Neural cell (in vitro differentiated cells): Measurements from ENCODE around the gene WWC2. TPM values are rescaled to one million over a fixed set of nuclear protein-coding genes. Genes with fewer than 3 reads are reported as not detected.

Source experiments
- H2AFZ ChIP-seq: fragments of 200-600, 300-800 bp; sonication (generic), shearing (Covaris generic); 2 replicates; pipeline ENCODE4 v1.6.0; 2014; ENCODE audit warnings: low read depth, mild to moderate bottlenecking, antibody characterized with exemption, low read length, moderate library complexity
- H3F3A ChIP-seq: fragments of 200-600 bp; shearing (Covaris generic); 2 replicates; pipeline ENCODE4 v1.6.1; 2016; ENCODE audit warnings: mild to moderate bottlenecking, moderate library complexity, mixed read lengths, antibody characterized with exemption, low read length; ENCODE audit not compliant: insufficient read depth, poor library complexity, severe bottlenecking
- H3K27ac ChIP-seq: fragments of 200-600, 300-800 bp; sonication (generic), shearing (Covaris generic); 2 replicates; pipeline ENCODE4 v1.5.1; 2014; ENCODE audit warnings: mild to moderate bottlenecking, low read length, moderate library complexity
- H3K27me3 ChIP-seq: fragments of 300-800, 200-600 bp; sonication (generic), shearing (Covaris generic); 2 replicates; pipeline ENCODE4 v1.6.0; 2014; ENCODE audit warnings: mild to moderate bottlenecking, low read depth, low read length, moderate library complexity; ENCODE audit not compliant: insufficient read depth
- H3K36me3 ChIP-seq: fragments of 300-800, 200-600 bp; sonication (generic), shearing (Covaris generic); 2 replicates; pipeline ENCODE4 v1.5.1; 2014; ENCODE audit warnings: mild to moderate bottlenecking, antibody characterized with exemption, low read length, moderate library complexity; ENCODE audit not compliant: insufficient read depth
- H3K4me2 ChIP-seq: fragments of 300-800, 200-600 bp; sonication (generic), shearing (Covaris generic); 2 replicates; pipeline ENCODE4 v1.6.0; 2014; ENCODE audit warnings: mild to moderate bottlenecking, low read length
- H3K4me3 ChIP-seq: fragments of 300-800, 200-600 bp; sonication (generic), shearing (Covaris generic); 2 replicates; pipeline ENCODE4 v1.5.1; 2014; ENCODE audit warnings: mild to moderate bottlenecking, low read length, moderate library complexity
- H3K79me2 ChIP-seq: fragments of 200-600 bp; shearing (Covaris generic); replicated peaks from 2 replicates; pipeline ENCODE4 v1.6.0; 2014; ENCODE audit warnings: mild to moderate bottlenecking, low read length, moderate library complexity; ENCODE audit not compliant: insufficient read depth
- H3K9ac ChIP-seq: fragments of 300-800, 200-600 bp; sonication (generic), shearing (Covaris generic); 2 replicates; pipeline ENCODE4 v1.6.1; 2016; ENCODE audit warnings: mild to moderate bottlenecking, low read length, mixed read lengths
- H3K9me2 ChIP-seq: fragments of 200-600 bp; shearing (Covaris generic); 2 replicates; pipeline ENCODE4 v1.6.1; 2016; ENCODE audit warnings: mild to moderate bottlenecking, low read length, mixed read lengths; ENCODE audit not compliant: insufficient read depth
- H3K9me3 ChIP-seq: fragments of 200-600, 300-800 bp; sonication (generic), shearing (Covaris generic); 2 replicates; pipeline ENCODE4 v1.6.1; 2016; ENCODE audit warnings: mild to moderate bottlenecking, mixed run types, low read length, moderate library complexity, mixed read lengths
- H4K20me1 ChIP-seq: fragments of 200-600 bp; shearing (Covaris generic); 2 replicates; pipeline ENCODE4 v1.6.1; 2016; ENCODE audit warnings: mild to moderate bottlenecking, mixed run types; ENCODE audit not compliant: insufficient read depth
- EP300 ChIP-seq: fragments of 450-650 bp; conservative IDR thresholded peaks from 2 replicates; pipeline ENCODE4 v1.6.1; 2014; ENCODE audit warnings: antibody characterized with exemption, mild to moderate bottlenecking, moderate library complexity; ENCODE audit not compliant: poor library complexity, severe bottlenecking
- EZH2 ChIP-seq: fragments of 200-600, 300-800 bp; shearing (Covaris generic), sonication (generic); IDR thresholded peaks from 2 replicates; pipeline ENCODE4 v1.6.1; 2014; ENCODE audit warnings: antibody characterized with exemption, low read length, borderline replicate concordance, mild to moderate bottlenecking; ENCODE audit not compliant: insufficient read depth, poor library complexity, severe bottlenecking
- MXI1 ChIP-seq: fragments of 450-650 bp; conservative IDR thresholded peaks from 2 replicates; pipeline ENCODE4 v1.6.1; 2014; ENCODE audit warnings: antibody characterized with exemption, mild to moderate bottlenecking; ENCODE audit not compliant: poor library complexity, severe bottlenecking
- POLR2AphosphoS5 ChIP-seq: IDR thresholded peaks from 2 replicates; pipeline ENCODE4 v1.6.1; 2012
- RAD21 ChIP-seq: fragments of 450-650 bp; conservative IDR thresholded peaks from 2 replicates; pipeline ENCODE4 v1.6.1; 2014; ENCODE audit warnings: antibody characterized with exemption, mild to moderate bottlenecking, moderate library complexity
- SMC3 ChIP-seq: fragments of 450-650 bp; conservative IDR thresholded peaks from 2 replicates; pipeline ENCODE4 v1.6.1; 2014; ENCODE audit warnings: antibody characterized with exemption, mild to moderate bottlenecking, moderate library complexity; ENCODE audit not compliant: poor library complexity
- TAF1 ChIP-seq: IDR thresholded peaks from 2 replicates; pipeline ENCODE4 v1.6.1; 2012; ENCODE audit warnings: low read depth
- polyA plus RNA-seq: library from polyadenylated mRNA; depleted of rRNA; stranded (reverse); fragments of >200 nt; gene quantifications from 2 replicates; pipeline ENCODE4 v1.2.3, GENCODE V29; 2014
- TF ChIP-seq, protein P1 (sequence below): fragments of 450-650 bp; IDR thresholded peaks from 2 replicates; pipeline ENCODE4 v1.5.1; 2014; ENCODE audit warnings: antibody characterized with exemption, mild to moderate bottlenecking, moderate library complexity; ENCODE audit not compliant: poor library complexity, severe bottlenecking
- TF ChIP-seq, protein P2 (sequence below): IDR thresholded peaks from 2 replicates; pipeline ENCODE4 v1.6.1; 2012; ENCODE audit warnings: borderline replicate concordance

Gene WWC2
- polyA plus RNA-seq, 1 donor from 2014 or later = 5.7 TPM

DNA sequence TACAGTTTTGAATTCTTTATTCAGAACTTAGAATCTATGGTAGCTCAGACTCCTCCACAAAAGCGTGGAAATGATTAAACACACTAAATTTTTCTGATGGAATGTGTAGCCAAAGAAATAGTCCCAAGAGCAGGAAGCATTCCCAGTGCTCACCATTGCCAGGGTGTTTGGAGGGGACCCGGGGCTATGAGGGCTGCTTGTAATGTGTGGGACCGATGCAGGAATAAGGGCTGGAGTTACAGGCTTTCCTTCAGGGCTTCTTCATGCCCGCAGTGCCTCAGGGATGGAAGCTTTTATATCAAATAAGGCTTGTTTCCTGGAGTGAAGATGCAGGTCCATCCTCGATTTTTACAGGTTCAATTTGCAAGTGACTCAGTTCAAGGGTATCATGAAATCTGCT is 25.8 kb downstream of the WWC2 start:
- TF ChIP-seq RAD21 (no peak), SMC3 (no peak), POLR2AphosphoS5 (no peak), EZH2 (no peak), MXI1 (no peak), EP300 (no peak), TAF1 (no peak)
- TF ChIP-seq, protein P1, sequence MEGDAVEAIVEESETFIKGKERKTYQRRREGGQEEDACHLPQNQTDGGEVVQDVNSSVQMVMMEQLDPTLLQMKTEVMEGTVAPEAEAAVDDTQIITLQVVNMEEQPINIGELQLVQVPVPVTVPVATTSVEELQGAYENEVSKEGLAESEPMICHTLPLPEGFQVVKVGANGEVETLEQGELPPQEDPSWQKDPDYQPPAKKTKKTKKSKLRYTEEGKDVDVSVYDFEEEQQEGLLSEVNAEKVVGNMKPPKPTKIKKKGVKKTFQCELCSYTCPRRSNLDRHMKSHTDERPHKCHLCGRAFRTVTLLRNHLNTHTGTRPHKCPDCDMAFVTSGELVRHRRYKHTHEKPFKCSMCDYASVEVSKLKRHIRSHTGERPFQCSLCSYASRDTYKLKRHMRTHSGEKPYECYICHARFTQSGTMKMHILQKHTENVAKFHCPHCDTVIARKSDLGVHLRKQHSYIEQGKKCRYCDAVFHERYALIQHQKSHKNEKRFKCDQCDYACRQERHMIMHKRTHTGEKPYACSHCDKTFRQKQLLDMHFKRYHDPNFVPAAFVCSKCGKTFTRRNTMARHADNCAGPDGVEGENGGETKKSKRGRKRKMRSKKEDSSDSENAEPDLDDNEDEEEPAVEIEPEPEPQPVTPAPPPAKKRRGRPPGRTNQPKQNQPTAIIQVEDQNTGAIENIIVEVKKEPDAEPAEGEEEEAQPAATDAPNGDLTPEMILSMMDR = no peak
- no peaks in the 10 kb centered on the region for H4K20me1 ChIP-seq
- no peaks in the 10 kb centered on the region for H3K9me2 ChIP-seq
- no peak overlapping the region for H2AFZ ChIP-seq
- no peaks in the 10 kb centered on the region for H3K9me3 ChIP-seq
- H3K27me3 ChIP-seq = no peaks in the 10 kb centered on the region
- H3K4me2 ChIP-seq = no peak overlapping the region
- H3K4me3 ChIP-seq = no peak overlapping the region
- no peaks in the 10 kb centered on the region for H3F3A ChIP-seq
- peaks cover 9% of the 10 kb centered on the region for H3K79me2 ChIP-seq
- H3K36me3 ChIP-seq = no peaks in the 10 kb centered on the region
- no peak overlapping the region for H3K27ac ChIP-seq
- no peak overlapping the region for H3K9ac ChIP-seq

DNA sequence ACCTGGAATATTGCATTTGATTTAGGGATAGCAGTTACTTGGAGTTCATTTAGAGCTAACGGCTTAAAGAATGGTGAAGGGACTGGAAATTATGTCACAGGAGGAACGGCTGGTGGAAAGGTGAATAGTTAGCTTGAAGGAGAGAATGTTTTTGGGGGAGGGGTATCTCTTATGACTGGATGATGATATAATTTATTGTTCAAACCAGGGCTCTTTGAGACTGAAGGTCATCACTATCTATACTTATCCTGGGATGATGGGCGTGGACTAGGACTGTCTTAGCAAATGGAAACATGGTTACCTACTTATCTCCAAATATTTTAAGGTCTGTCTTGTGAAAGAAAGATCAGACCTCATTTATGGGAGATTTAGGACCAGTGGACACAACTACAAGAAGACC is 30.1 kb downstream of the WWC2 start:
- H3K4me3 ChIP-seq = no peak overlapping the region
- no peaks in the 10 kb centered on the region for H3K36me3 ChIP-seq
- no peaks in the 10 kb centered on the region for H3K9me2 ChIP-seq
- no peak overlapping the region for H2AFZ ChIP-seq
- H3K27ac ChIP-seq = no peak overlapping the region
- H3K9ac ChIP-seq = no peak overlapping the region
- H3F3A ChIP-seq = no peaks in the 10 kb centered on the region
- H3K4me2 ChIP-seq = no peak overlapping the region
- H3K79me2 ChIP-seq = no peaks in the 10 kb centered on the region
- TF ChIP-seq RAD21 = no peak
- no peak for TF ChIP-seq SMC3
- TF ChIP-seq TAF1 = no peak
- TF ChIP-seq EP300 = no peak
- no peak for TF ChIP-seq MXI1
- TF ChIP-seq, protein P1 = no peak
- TF ChIP-seq POLR2AphosphoS5 = no peak
- TF ChIP-seq, protein P2, sequence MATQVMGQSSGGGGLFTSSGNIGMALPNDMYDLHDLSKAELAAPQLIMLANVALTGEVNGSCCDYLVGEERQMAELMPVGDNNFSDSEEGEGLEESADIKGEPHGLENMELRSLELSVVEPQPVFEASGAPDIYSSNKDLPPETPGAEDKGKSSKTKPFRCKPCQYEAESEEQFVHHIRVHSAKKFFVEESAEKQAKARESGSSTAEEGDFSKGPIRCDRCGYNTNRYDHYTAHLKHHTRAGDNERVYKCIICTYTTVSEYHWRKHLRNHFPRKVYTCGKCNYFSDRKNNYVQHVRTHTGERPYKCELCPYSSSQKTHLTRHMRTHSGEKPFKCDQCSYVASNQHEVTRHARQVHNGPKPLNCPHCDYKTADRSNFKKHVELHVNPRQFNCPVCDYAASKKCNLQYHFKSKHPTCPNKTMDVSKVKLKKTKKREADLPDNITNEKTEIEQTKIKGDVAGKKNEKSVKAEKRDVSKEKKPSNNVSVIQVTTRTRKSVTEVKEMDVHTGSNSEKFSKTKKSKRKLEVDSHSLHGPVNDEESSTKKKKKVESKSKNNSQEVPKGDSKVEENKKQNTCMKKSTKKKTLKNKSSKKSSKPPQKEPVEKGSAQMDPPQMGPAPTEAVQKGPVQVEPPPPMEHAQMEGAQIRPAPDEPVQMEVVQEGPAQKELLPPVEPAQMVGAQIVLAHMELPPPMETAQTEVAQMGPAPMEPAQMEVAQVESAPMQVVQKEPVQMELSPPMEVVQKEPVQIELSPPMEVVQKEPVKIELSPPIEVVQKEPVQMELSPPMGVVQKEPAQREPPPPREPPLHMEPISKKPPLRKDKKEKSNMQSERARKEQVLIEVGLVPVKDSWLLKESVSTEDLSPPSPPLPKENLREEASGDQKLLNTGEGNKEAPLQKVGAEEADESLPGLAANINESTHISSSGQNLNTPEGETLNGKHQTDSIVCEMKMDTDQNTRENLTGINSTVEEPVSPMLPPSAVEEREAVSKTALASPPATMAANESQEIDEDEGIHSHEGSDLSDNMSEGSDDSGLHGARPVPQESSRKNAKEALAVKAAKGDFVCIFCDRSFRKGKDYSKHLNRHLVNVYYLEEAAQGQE = no peak
- TF ChIP-seq EZH2 = no peak
- no peaks in the 10 kb centered on the region for H3K27me3 ChIP-seq
- H4K20me1 ChIP-seq = no peaks in the 10 kb centered on the region
- no peaks in the 10 kb centered on the region for H3K9me3 ChIP-seq
